ENCODE results near the gene PDZD4.
"Not testable (repeated sequence)": the region's sequence is repeated elsewhere in the genome, so short reads cannot be mapped to it uniquely, and the experiment has no call there.

The PDZD4 gene

DNA sequence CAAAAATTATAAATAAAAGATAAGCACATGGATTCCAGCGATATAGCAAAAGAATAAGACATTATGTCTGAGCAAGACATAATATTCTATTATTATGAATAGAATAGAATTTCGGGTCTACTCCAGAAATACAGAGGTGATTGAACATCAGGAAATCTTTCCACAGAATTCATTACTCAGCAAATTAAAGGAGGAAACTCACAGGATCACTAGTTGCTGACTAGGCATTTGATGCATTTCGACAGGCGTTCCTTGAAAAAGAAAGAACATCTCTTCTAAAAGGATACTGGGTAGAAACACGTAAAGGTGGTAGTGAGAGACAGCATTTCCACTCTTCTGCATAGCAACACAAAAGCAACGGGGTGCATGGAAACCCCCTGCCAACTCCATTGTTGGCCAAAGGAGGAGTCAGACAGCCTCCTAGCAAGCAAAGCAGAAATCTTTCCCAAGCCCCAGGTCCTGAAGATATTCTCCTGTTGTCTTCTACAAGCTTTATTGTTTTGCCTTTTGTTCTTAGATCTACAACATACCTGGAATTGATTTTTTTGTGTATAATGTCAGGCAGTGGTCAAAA, 14.3 kb upstream of the PDZD4 start:
- DNase-seq (ENCODE audit: low read depth in 2 of 2) = no peak

DNA sequence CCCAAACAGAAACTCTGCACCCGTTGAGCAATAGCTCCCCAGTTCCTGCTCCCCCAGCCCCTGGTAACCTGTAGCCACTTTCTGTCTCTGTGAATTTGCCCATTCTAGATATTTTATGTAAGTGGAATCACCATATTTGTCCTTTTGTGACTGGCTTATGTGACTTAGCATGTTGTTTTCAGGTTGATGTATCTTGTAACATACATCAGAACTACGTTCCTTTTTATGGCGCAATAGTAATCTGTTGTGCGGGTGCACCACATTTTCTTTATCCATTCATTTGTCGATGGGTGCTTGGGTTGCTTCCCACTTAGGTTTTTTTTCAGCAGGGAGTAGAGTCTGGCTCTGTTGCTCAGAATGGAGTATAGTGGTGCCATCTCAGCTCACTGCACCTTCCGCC, 6.6 kb upstream of the PDZD4 start:
- DNase-seq (ENCODE audit: low read depth in 2 of 2) = no peak

DNA sequence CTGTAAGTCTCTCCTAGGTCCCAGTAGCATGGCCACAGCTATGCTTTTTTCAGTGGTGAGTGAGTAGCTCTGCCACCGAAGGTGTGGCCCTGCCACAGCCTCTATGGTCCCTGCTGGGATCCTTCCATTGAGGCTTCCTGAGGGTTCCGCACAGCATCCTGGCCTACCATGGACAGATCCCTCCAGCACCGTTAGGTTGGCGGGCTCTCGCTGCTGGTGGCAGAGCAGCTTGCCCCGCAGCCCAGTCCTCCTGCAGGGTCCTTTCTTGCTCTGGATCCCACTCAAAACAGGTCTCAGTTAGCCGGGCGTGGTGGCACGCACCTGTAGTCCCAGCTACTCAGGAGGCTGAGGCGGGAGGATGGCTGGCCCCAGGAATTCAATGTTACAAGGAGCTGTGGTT, 2.4 kb upstream of the PDZD4 start:
- no peak for DNase-seq (ENCODE audit: low read depth in 2 of 2)

DNA sequence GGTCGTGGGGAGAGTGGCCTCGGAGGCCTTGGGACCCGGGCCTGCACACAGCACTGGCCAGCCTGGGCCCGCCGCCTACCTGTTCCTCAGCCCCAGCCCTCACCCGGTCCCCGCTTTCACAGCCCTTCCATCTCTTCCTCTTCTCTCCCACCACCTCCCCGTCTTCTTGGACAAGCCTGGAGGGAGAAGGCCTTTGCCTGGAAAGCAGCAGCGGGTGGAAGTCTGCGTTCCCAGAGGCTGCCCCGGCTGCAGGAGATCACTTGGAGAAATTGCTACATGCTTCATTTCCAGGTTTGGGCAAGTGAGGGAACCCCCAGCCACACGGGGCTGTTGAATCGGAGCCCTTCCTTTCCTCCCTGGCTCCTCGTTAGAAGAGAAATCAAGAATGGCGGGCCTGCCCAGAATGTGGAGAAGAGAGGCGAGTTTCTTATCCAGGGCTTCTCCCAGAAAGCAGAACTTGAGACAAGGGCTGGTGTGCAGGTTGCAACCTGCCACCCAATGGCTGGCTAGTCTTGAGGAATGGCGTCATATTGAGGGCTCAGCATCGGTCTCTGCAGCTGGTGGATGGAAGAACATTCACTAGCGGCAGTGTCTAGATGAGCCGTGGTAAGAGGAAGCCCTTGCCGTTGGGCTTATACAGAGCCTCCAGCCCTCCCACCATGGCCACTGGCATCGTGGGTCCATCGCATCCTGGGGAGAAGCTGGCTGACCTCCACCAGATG, 1.2 kb upstream of the PDZD4 start:
- no peak for DNase-seq (ENCODE audit: low read depth in 2 of 2)

DNA sequence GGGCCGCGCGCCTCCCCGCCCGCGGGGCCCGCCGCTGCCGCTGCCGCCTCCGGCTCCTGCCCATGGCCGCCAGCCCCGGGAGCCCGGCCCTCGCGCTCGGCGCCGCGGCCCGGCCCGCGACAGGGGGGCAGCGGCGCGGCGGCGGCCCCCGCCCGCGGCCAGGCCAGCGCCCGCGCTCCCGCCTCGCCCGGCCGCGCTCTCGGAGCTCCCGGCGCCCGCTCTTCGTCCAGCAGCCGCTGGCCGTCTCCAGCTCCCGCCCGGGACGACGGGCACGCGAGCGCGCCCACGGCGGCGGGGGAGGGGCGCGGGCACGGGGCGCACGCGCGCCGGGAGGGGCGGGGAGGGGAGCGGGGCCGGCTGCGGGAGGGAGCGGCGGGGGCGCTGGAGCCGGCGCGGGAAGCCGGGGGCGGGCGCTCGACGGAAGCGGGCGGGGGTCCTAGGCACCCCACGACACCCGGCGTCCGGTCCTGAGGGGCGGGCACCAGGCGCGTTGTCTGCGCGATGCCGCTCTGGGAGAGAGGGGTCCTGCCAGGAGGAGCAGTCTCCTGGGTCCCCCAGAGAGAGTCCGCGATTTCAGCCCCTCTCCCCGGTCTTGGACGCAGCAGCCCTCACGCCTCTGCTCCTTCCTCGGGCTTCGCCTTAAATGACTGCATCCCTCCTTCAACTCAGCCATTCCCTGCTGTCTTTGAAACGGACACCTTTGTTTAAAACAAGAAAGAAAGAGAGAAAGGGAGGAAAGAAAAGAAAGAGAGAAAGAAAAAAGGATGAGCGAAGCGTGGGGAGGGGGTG, 490 bp upstream of the PDZD4 start:
- no peak for DNase-seq (ENCODE audit: low read depth in 2 of 2)

DNA sequence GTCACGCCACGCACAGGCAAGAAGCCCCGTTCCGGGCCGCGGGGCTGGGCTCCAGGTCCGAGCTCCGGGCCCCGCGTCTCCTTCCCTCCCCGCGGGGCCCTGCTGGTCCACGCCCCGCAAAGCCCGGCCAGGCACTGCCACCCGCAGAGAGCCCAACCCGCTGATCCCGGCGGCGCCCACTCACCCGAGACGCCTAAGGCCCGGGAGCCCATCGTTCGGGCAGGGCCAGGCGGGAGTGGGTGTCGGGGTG, 870 bp downstream of the PDZD4 start:
- no peak for DNase-seq (ENCODE audit: low read depth in 2 of 2)

DNA sequence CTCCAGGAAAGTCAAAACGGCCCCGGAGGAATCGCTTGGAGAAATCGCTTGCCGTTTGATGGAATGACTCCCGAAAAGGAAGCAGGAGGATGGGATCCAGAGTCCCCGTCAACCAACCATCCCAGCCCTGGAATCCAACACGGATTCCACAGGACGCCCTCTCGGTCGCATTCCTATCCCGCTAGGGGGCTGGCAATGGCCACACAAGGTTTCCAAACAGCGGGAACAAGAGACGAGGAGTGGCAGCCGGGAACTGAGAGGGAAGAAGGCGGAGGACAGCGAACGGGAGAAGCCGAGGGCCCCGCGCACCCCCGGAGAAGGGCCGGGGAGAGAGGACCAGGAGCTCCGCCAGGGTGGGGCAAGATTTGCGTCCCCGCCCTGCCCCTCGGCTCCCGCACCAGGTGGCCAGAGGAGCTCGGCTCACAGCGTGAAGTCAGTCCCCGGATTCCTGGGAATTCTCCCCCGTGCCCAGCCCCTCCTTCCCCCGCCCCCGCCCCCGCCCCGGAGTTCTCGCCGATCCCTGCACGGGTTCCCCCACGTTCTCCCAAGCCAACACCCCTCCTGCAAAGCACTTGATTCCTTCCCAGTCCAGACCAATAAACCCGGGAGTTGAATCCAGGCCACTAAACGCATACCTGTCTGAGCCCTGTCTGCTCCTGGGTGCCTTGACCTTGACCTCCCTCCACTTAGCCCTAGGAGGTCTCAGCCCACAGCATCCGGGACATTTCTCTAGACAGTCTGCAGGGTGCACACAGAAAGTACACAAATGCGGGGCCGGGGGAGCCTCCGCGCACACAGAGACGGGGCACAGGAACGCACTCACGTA, 1.4 kb downstream of the PDZD4 start:
- no peak for DNase-seq (ENCODE audit: low read depth in 2 of 2)

DNA sequence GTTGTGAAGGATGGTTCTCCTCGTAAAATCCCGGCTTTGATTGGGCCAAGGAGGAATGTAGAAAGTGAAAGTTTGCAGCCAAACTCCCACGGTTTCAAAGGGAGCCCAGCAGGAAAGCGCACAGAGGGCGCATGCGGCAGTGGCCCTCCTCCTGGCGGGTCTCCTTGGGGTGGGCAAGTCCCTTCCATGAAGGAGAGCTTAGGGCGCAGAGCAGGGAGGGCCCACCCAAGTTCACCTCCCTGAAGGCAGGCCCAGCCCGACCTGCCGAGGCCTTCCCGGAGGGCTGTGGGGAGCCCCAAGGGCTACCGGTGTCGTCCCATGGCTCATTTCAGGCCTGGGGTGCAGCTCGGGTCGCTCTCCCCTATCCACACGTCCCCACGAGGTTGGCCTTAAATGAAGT, 2.0 kb downstream of the PDZD4 start:
- no peak for DNase-seq (ENCODE audit: low read depth in 2 of 2)

DNA sequence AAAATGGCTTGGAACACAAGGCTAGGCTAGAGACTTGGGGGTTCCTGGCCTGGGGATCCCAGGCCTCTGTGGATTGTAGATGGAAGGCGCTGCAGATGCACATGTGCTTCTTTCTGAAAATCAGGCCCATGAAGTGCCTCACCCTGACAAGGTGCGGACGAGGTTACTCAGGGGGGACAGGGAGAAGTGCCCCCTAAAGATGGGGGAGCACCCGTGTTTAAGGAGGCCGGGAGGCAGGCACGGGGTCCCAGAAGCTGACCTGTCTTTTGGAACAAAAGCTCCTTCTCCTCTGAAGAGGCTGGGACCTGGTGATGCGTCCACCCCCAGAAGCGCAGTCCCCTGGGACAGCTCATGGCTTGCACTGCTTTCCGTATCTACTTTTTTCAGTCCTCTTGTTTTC, 2.4 kb downstream of the PDZD4 start:
- no peak for DNase-seq (ENCODE audit: low read depth in 2 of 2)

DNA sequence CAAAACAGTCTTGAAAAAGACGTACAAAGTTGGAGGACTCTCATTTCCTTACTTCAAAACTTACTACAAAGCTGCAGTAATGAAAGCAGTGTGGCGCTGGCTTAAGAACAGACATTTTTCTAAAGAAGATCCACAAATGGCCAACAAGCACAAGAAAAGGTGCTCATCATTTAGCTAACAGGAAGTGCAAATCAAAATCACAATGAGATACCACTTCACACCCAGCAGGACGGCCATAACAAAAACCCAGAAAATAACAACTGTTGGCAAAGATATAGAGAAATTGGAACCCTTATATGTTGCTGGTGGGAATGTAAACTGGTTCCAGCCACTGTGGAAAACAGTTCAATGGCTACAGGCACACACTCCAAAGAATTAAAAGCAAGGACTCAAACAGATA, 3.3 kb downstream of the PDZD4 start:
- DNase-seq (ENCODE audit: low read depth in 2 of 2) = no peak

DNA sequence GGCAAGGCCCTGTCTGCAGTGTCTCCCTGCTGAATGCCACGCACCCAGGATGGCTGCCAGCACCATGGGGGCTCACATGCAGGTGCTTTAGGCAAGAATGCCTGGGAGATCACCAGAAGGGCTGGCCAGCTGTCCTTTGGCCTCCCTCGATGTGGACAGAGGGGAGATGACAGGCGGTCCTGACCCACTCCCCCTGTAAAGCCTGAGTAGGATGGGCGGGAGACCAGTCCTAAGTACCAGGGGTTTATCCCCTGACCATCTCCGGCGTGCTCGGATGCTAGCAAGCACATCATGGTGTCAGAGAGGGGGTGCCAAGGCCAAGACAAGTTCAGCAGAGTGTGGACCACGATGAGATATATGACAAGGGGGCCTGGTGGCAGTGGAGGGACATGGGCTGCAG, 5.3 kb downstream of the PDZD4 start:
- DNase-seq (ENCODE audit: low read depth in 2 of 2) = no peak

DNA sequence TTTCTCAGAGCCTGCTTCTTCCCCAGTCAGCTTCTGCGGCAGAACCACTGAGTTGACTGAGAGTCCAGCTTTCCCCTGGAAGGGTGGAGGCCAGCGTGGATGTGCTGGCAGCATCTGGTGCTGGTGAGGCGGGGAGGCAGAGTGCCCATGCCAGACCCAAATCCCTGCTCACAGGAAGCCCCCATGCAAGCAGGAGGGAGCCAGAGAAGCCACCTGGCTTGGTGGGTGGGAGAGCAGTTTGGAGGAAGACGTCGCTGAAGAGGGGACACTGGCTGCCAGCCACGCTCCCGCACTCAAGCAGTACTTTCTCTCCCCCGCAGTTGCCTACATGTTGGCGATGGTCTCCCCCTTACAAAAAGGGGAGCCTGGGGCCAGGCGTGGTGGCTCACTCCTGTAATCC, 6.0 kb downstream of the PDZD4 start:
- no peak for DNase-seq (ENCODE audit: low read depth in 2 of 2)

DNA sequence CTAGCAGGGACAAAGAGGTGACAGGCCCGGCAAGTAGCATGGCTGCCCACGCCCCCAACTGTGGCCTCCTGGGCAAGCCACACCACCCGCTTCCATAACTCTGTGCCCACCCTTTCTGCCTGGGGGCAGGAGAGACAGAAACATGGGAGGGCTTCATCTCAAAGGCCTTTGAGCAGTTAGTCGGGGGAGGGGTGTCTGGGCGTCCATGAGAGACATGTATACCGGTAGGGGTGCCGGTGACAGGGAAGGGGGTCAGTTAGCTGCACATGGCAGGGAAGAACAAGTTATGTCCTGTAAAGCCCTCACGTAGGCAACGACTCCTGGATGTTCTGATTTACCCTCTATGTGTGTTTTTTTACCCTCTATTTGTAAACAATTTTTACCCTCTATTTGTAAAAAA, 9.3 kb downstream of the PDZD4 start:
- no peak for DNase-seq (ENCODE audit: low read depth in 2 of 2)

DNA sequence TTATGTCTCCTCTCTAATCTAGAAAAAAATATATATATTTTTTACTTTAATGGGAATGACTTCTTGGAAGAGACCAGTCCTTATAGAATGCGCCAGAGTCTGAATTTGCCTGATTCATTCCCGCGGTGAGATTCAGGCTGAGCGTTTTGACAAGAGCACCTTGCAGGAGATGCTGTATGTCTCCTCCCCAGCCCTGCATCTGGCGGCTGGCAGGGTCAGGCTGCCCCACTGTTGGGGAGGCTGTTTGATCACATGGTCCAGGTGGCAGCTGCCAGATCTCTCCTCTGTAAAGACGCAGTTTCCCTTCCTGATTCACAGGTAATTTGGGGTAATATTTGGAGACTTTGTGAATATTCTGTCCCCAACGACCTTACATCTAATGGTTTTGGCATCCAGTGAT, 9.7 kb downstream of the PDZD4 start:
- DNase-seq (ENCODE audit: low read depth in 2 of 2) = no peak

DNA sequence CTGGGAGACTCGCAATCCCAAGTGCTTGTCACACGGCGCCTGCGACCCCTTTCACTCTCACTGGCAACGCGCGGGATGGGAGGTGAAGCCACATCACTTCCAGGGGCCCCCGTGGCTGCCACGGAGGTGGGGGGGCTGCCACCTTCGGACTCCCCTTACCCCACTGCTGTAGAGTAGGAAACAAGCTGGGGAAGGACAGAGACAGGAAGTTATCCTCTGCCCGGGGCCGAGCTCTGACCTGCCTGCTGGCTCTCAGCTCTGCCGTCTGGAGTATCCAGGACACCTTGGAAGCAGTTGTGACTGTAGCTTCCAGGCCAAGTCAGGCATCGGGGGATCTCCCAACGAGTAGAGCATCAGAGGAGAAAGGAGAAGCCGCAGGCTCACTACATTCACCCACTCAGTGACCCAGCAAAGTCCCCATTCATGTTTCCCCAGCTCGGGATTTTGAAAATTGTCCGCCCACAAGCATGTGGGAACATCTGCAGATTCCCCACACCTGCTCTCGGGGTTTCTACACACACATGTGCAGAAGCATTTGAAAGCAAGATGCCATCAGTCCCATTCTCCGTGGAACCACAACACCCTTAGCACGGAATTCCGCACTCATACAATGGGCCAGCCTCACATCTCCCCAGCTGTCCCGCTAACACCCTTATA, 10.8 kb downstream of the PDZD4 start:
- no peak for DNase-seq (ENCODE audit: low read depth in 2 of 2)

DNA sequence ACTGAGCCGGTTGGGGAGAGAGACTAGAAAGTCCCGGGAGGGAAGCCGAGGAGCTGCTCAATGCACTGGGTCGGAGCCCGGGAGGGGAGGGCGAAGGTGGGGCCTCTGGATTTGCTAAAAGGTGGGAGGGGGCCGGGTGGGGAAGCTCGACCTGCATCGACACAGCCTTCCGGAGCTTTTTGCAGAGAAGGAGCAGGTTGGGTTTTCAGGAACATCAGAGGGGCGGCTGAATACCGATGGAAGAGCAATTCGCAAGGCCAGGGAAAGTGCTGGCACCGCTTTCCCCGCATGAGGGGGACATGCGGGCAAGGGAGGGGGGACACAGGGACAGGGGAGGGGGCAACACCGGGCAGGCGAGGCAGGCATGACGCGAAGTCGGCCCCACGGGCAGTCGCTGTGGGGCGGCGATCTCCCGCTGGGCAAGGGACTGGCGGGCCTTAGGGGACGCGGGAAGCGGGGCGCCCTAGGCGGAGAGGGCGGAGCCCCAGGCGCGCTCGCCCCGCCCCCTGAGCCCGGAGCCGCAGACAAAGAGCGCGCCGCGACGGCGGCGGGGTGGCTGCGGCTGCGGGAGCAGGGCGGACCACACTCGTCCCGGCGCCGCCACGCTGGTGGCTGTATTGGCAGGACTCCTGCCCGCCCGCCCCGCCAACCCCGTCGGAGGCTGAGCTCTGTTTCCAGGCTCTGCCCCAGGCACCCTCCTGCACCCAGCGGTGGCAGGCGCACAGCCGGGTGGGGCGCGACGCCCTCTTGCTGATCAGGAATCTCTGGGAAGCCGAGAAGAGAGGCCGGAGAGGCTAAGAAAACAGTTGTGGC, 11.6 kb downstream of the PDZD4 start:
- peak; percentile 21 to 34 for DNase-seq (ENCODE audit: low read depth in 2 of 2)

DNA sequence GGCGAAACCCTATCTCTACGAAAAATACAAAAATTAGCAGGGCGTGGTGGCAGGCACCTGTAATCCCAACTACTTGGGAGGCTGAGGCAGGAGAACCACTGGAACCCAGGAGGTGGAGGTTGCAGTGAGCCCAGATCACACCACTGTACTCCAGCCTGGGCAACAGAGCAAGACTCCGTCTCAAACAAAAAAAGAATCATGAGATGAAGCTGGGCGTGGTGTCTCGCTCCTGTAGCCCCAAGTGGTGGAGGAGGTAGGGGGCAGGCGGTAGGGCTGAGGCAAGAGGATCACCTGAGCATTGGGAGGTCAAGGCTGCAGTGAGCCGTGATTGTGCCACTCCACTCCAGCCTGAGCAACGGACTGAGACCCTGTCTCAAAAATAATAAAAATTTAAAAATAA, 12.3 kb downstream of the PDZD4 start:
- not testable (repeated sequence) for DNase-seq (ENCODE audit: low read depth in 2 of 2)

DNA sequence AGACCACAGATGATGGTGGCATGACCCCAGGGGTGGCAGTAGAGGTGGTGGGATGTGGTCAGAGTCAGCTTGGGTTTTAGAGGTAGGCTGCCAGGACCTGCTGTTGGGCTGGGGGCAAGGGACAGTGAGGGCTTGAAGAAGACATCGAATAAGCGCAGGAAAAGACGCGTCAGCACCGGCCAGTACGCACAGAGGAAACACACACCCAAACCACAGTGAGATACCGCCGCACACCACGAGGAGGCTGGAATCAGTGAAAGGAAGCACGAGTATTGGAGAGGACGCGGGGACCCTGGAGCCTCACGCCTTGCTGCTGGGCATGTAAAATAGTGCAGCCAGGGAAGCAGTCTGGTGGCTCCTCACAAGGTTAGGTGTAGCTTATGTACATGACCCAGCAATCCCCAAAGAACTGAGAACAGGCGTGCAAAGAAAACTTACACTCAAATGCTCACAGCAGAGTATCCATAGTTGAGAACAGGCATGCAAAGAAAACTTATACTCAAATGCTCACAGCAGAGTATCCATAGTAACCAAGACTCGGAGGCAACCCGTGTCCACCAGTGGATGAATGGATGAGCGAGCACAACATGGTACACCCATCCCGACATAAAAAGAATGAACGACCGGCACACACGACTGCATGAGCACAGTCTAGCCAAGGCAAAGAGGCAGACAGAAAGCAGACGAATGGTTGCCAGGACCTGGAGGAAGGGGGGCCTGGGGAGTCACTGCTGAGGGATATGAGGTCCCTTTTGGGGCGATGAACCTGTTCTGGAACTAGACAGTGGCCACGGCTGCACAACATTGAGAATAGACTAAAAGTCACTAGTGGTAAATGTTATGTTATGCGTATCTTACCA, 13.3 kb downstream of the PDZD4 start:
- DNase-seq (ENCODE audit: low read depth in 2 of 2) = no peak

DNA sequence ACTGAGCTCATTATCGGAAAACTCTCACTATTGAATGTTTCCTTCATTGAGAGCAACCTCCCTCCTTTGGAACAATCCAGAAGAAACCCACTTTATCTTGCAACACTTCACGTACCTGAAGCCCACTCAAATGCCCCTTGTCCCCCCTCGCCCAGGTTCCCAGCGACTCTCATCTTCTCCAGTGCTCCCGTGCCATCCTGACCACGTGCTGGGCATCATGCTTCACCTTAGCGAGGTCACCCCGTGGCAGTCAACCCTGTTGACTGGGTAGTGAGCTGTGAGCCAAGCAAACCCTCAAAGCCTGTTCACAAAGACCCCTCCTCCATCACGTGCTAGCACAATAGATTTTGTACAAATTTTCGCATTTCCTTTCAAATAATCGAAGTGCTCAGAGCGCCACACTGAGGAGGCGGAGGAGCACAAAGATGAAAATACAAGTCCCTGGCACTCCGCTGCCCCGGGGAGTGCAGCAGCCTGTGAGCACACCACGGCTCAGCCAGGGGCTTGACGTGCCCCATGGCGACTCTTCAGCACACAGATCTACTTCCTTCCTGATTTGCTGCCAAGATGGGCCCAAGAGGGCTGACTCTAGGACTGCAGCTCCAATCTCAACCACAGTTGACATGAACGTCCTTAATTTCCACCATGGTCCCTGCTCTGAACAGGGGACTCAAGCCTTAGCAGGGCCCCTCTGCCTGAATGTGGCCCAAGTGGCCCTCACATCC, 15.6 kb downstream of the PDZD4 start:
- no peak for DNase-seq (ENCODE audit: low read depth in 2 of 2)

DNA sequence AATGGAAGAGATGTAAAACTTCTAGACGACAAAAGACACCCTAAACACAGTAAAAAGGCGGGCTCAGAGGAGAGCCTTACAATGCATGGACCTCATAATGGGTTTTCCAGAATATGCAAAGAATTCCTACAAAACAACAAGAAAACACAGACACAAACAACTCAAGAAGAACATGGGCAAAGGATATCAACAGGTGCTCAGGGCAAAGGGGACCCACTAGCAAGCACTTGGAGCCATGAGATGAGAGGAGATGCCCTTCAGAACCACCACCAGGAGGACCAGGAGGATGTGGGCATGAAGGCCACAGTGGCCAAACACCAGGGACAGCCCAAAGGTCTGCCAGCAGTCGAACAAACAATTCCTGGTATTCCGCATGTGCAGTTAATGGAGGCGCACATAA, 17.2 kb downstream of the PDZD4 start:
- DNase-seq (ENCODE audit: low read depth in 2 of 2) = no peak
